GM19351 (cell line): ENCODE results near the gene SLC26A9.

Experiments
- ATAC-seq: cut with Tn5 transposase; IDR thresholded peaks from one replicate; pipeline ENCODE4 v1.9.1; 2021; ENCODE audit warnings: mild to moderate bottlenecking, moderate library complexity; ENCODE audit not compliant: unreplicated experiment

Gene SLC26A9

GRCh38 chr1:205927676-205928075 is 15.6 kb downstream of the SLC26A9 start:
- ATAC-seq, result no peak

- ATAC-seq, result no peak
These were observed 16.0 kb downstream of the SLC26A9 start for GRCh38 chr1:205927247-205927646.

GRCh38 chr1:205926636-205927035 is 16.6 kb downstream of the SLC26A9 start:
- no peak for ATAC-seq

GRCh38 chr1:205926213-205926612 is 17.0 kb downstream of the SLC26A9 start:
- ATAC-seq, result no peak

- no peak for ATAC-seq
These were observed 17.5 kb downstream of the SLC26A9 start for GRCh38 chr1:205925736-205926135.

- no peak for ATAC-seq
These were observed 18.8 kb downstream of the SLC26A9 start for GRCh38 chr1:205924460-205924790.

- ATAC-seq, result no peak
These were observed 19.4 kb downstream of the SLC26A9 start for GRCh38 chr1:205923651-205924459.

- no peak for ATAC-seq
These were observed 20.4 kb downstream of the SLC26A9 start for GRCh38 chr1:205922806-205923205.

- no peak for ATAC-seq
These were observed 20.9 kb downstream of the SLC26A9 start for GRCh38 chr1:205922314-205922713.

GRCh38 chr1:205921570-205921909 is 21.7 kb downstream of the SLC26A9 start:
- ATAC-seq, result no peak

- ATAC-seq, result no peak
These were observed 22.2 kb downstream of the SLC26A9 start for GRCh38 chr1:205920861-205921569.

GRCh38 chr1:205920159-205920558 is 23.1 kb downstream of the SLC26A9 start:
- ATAC-seq, result no peak

- no peak for ATAC-seq
These were observed 24.1 kb downstream of the SLC26A9 start for GRCh38 chr1:205918955-205919746.

- ATAC-seq, result no peak
These were observed 25.6 kb downstream of the SLC26A9 start for GRCh38 chr1:205917466-205918238.

GRCh38 chr1:205916541-205916940 is 26.7 kb downstream of the SLC26A9 start:
- no peak for ATAC-seq

GRCh38 chr1:205915354-205915990 is 27.8 kb downstream of the SLC26A9 start:
- ATAC-seq, result no peak

GRCh38 chr1:205914730-205915129 is 28.5 kb downstream of the SLC26A9 start:
- no peak for ATAC-seq

- no peak for ATAC-seq
These were observed 29.1 kb downstream of the SLC26A9 start for GRCh38 chr1:205914155-205914507.

- ATAC-seq, result no peak
These were observed 29.7 kb downstream of the SLC26A9 start for GRCh38 chr1:205913451-205914154.

- ATAC-seq, result no peak
These were observed 35.5 kb downstream of the SLC26A9 start for GRCh38 chr1:205907794-205908193.
